K562 (cell line): ENCODE measurements around the gene REEP2. TPM values are rescaled to one million over a fixed set of nuclear protein-coding genes. Genes with fewer than 3 reads are reported as not detected.
A peak's percentile ranks its signal among the peaks of the same experiment; 100 is the strongest.

Source experiments
- ARID4B ChIP-seq: sonication (generic); formaldehyde crosslinking; IDR thresholded peaks from 2 replicates; pipeline ENCODE4 v1.8.0; 2022; ENCODE audit warnings: mild to moderate bottlenecking, missing genetic modification reagents
- BMI1 ChIP-seq: fragments of 150-350 bp; IDR thresholded peaks from 2 replicates; pipeline ENCODE4 v1.6.1; 2014; ENCODE audit warnings: low read length
- DNMT1 ChIP-seq: fragments of 450-650 bp; IDR thresholded peaks from 2 replicates; pipeline ENCODE4 v1.6.1; 2016; ENCODE audit warnings: antibody characterized with exemption, mild to moderate bottlenecking
- ETV1 ChIP-seq: fragments of 450-650 bp; conservative IDR thresholded peaks from 2 replicates; pipeline ENCODE4 v1.6.1; 2016; ENCODE audit warnings: missing genetic modification characterization, control low read depth, low read depth, missing compliant biosample characterization
- EWSR1 ChIP-seq: fragments of 450-650 bp; IDR thresholded peaks from 2 replicates; pipeline ENCODE4 v1.6.1; 2018; ENCODE audit warnings: borderline replicate concordance, mild to moderate bottlenecking, low read depth, moderate library complexity; ENCODE audit not compliant: partially characterized antibody
- KAT8 ChIP-seq: fragments of 450-650 bp; IDR thresholded peaks from 2 replicates; pipeline ENCODE4 v1.6.1; 2016; ENCODE audit warnings: low read depth, mild to moderate bottlenecking
- KLF10 ChIP-seq: fragments of 250-450 bp; sonication (Bioruptor Pico); IDR thresholded peaks from 2 replicates; pipeline ENCODE4 v1.6.1; 2021; ENCODE audit warnings: matching md5 sums
- SIN3A ChIP-seq, 2 experiments: fragments of 150-350 bp in 1 of 2; IDR thresholded peaks; 2 replicates each; pipeline ENCODE4 v1.6.1; 2011 to 2016; ENCODE audit warnings: borderline replicate concordance in 2 of 2, low read depth in 2 of 2, low read length in 2 of 2, mild to moderate bottlenecking in 2 of 2, moderate library complexity in 2 of 2; ENCODE audit not compliant: control insufficient read depth in 1 of 2
- TFAP4 ChIP-seq: sonication (generic); formaldehyde crosslinking; IDR thresholded peaks from 2 replicates; pipeline ENCODE4 v1.8.0; 2022; ENCODE audit warnings: missing genetic modification reagents, mild to moderate bottlenecking, moderate library complexity, borderline replicate concordance
- TGIF2 ChIP-seq: sonication (generic); formaldehyde crosslinking; IDR thresholded peaks from 2 replicates; pipeline ENCODE4 v1.8.1; 2022; ENCODE audit warnings: mild to moderate bottlenecking, missing genetic modification reagents, moderate library complexity
- ZNF436 ChIP-seq: fragments of 250-450, 450-650 bp; sonication (Bioruptor Pico); formaldehyde crosslinking; IDR thresholded peaks from 2 replicates; pipeline ENCODE4 v1.7.0; 2020; ENCODE audit warnings: mild to moderate bottlenecking
- ZNF696 ChIP-seq: fragments of 250-450 bp; sonication (Bioruptor Pico); conservative IDR thresholded peaks from 2 replicates; pipeline ENCODE4 v1.4.0; 2020; ENCODE audit warnings: mild to moderate bottlenecking, moderate library complexity
- ZNF785 ChIP-seq: fragments of 250-450 bp; sonication (Bioruptor Pico); IDR thresholded peaks from 2 replicates; pipeline ENCODE4 v1.4.0; 2020; ENCODE audit warnings: mild to moderate bottlenecking
- ZNF830 ChIP-seq: fragments of 250-450 bp; sonication (Bioruptor Pico); IDR thresholded peaks from 2 replicates; pipeline ENCODE4 v1.5.0; 2021; ENCODE audit warnings: mild to moderate bottlenecking
- polyA plus RNA-seq, 8 experiments: library from polyadenylated mRNA; depleted of rRNA in 4 of 8; stranded (reverse) in 5 of 8; unstranded in 3 of 8; fragments of >200 nt; fragmentation: Nextera tagmentation in 2 of 8; fragmentation: Illumina TruSeq in 1 of 8; extraction: Ambion mirVana in 2 of 8; extraction: Trizol in 1 of 8; gene quantifications; 2 replicates each; pipeline versions ENCODE4 v1.2.1 to v1.2.3, GENCODE V29; 2011 to 2014; ENCODE audit warnings: inconsistent platforms in 1 of 8, missing spikeins in 1 of 8
- total RNA-seq, 7 experiments: library from RNA; depleted of rRNA in 6 of 7; stranded (reverse); fragments of >200 nt in 6 of 7; fragmentation: Illumina TruSeq in 2 of 7; extraction: Trizol in 2 of 7; gene quantifications; 2 replicates each; pipeline versions ENCODE4 v1.2.1 to v1.2.3, GENCODE V29; 2011 to 2021; ENCODE audit warnings: low replicate concordance in 1 of 7
- TF ChIP-seq, protein P1 (sequence below), 2 experiments: fragments of 450-650 bp; formaldehyde crosslinking in 1 of 2; IDR thresholded peaks; 2 replicates each; pipeline versions ENCODE4 v1.4.0 to v1.6.1; 2014 to 2020; ENCODE audit warnings: mild to moderate bottlenecking in 2 of 2, borderline replicate concordance in 1 of 2, low read depth in 1 of 2

The REEP2 gene
- total and polyA plus RNA-seq, 9 of the 15 experiments (the other 6 are each of a cell fraction or from before 2014, with no cell fraction given) = 0.03 to 1.1 (median 0.12) TPM; not detected in 1

- TF ChIP-seq, protein P1, sequence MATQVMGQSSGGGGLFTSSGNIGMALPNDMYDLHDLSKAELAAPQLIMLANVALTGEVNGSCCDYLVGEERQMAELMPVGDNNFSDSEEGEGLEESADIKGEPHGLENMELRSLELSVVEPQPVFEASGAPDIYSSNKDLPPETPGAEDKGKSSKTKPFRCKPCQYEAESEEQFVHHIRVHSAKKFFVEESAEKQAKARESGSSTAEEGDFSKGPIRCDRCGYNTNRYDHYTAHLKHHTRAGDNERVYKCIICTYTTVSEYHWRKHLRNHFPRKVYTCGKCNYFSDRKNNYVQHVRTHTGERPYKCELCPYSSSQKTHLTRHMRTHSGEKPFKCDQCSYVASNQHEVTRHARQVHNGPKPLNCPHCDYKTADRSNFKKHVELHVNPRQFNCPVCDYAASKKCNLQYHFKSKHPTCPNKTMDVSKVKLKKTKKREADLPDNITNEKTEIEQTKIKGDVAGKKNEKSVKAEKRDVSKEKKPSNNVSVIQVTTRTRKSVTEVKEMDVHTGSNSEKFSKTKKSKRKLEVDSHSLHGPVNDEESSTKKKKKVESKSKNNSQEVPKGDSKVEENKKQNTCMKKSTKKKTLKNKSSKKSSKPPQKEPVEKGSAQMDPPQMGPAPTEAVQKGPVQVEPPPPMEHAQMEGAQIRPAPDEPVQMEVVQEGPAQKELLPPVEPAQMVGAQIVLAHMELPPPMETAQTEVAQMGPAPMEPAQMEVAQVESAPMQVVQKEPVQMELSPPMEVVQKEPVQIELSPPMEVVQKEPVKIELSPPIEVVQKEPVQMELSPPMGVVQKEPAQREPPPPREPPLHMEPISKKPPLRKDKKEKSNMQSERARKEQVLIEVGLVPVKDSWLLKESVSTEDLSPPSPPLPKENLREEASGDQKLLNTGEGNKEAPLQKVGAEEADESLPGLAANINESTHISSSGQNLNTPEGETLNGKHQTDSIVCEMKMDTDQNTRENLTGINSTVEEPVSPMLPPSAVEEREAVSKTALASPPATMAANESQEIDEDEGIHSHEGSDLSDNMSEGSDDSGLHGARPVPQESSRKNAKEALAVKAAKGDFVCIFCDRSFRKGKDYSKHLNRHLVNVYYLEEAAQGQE (IDR thresholded peaks at IDR 0.05; ENCODE audit: borderline replicate concordance) = no peak
- TF ChIP-seq, protein P1 (CRISPR knock-in tag; IDR thresholded peaks at IDR 0.05; ENCODE audit: low read depth) = no peak
- no peak for TF ChIP-seq ZNF696
- TF ChIP-seq DNMT1 = no peak
- TF ChIP-seq TGIF2 (CRISPR knock-in tag) = no peak
- no peak for TF ChIP-seq ZNF436 (CRISPR knock-in tag)
- no peak for TF ChIP-seq ETV1 (tag)
- TF ChIP-seq EWSR1 = no peak
- TF ChIP-seq SIN3A (IDR thresholded peaks at IDR 0.05; ENCODE audit: borderline replicate concordance in 2 of 2, control insufficient read depth in 1 of 2, low read depth in 2 of 2, low read length in 2 of 2) = peak in 1 of 2 experiments; percentile 97; a peak in 2 of 4 replicates
- TF ChIP-seq ARID4B = no peak
- no peak for TF ChIP-seq ZNF785
- TF ChIP-seq KLF10 = no peak
- TF ChIP-seq ZNF830 (CRISPR knock-in tag) = no peak
- no peak for TF ChIP-seq TFAP4 (CRISPR knock-in tag)
- TF ChIP-seq KAT8 = no peak
- no peak for TF ChIP-seq BMI1
These were observed 30.2 kb downstream of the REEP2 start (continued) for GRCh38 chr5:138468966-138469539.
